Cerebellar cortex (tissue), 1 donor: ENCODE results near the gene USP10.

Experiments
- DNase-seq: peaks from one replicate; pipeline ENCODE4 v3.0.0-alpha.2; 2015; ENCODE audit warnings: low spot score

USP10 gene

DNA sequence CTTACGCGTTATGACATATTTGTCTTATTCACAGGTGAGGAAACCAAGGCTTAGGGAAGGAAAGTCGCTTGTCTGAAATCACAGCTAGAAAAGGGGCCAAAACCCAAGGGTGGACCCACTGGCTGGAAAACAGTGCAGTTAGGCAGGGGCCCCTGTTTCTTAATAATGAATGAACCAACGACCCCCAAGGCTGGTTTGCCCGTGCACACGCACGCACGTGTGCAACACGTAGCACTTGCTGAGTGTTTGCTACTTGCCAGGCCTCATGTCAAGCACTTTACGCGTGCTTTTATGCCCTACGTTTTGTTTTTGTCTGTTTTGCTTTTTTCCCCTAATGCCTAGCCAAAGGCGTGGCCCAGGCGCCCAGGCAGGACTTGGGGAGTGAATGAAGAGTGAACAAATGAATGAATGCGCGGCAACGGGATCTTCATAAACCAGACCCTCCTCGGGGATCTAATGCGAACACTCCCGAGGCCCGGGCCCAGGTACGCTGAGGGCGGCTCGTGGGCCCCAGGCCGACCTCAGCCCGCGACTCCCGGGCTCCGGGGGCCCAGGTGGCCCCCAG, 571 bp upstream of the USP10 start:
- no peak for DNase-seq

DNA sequence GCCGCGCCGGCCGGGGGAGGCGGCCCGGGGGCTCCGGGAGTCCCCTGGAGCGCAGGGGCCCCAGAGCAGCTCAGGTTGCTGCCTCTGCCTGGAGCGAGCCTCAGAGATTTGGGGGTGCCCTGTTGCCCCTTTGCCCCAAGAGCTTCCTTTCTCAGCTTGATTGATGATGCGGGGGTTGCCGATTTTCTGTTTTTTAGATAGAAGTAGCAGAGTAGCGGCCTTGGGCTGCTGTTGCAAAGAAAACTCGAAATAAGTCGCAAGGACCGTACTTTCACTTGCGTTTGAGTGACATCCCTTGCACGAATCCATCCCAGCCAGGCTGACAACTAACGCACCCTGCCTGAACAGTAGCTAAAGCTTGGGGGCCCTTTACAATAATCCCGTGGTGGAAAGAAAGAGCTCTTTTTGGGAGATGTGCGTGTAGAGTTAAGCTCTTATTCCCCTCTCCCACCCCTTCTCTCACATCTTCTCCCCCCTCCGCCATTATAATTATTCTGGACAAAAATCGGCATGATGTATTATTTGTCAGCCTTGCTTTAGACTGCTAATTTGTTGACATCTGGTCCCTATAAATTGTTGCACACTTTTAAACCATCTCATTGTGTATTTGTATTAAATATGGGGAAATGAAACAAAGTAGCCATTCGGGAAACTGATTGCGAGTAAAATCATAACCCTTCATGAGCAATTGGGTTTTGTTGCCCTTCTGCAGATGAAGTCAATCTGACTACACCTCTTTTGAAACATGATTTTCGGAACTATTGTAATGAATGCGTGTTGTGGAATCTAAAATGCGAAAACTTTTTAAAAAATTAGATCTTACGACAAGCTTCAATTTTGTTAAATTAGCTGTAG, 873 bp downstream of the USP10 start:
- peak; percentile 42 for DNase-seq

DNA sequence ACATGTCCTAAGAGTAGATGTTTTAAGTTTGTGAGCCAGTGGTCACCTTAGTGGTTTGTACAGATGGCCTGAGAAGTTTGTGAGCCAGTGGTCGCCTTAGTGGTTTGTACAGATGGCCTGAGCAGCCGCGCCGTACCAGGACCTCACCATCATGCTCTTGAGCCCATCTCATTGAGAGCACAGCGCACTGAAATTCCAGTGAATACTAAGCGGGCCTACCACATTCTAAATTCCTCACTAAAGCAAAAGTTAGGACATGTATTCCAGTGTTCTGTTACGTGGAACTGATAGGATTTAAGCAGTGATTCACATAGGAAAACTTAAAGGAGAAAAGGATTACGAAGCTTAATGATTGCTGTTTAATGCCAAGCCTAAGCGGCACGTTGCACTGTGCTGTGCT, 3.9 kb downstream of the USP10 start:
- no peak for DNase-seq

DNA sequence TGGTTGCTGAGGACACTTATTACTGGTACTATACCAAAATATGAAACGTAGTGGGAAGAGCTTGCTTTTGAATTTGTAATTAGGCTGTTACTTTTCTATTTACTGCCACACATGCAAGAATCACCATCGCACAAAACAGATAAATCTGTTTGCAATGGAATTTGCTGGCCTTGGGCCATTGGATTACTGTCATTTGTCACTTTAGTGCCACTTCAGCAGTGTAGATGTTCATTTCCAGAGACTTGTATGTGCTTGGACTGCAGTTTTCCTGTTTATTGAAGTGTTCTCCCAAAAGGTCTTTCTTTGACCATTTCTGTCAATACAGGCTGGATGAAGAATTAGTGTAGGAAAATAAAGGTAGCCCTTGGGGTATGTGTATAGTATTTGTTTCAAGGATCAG, 4.5 kb downstream of the USP10 start:
- no peak for DNase-seq

DNA sequence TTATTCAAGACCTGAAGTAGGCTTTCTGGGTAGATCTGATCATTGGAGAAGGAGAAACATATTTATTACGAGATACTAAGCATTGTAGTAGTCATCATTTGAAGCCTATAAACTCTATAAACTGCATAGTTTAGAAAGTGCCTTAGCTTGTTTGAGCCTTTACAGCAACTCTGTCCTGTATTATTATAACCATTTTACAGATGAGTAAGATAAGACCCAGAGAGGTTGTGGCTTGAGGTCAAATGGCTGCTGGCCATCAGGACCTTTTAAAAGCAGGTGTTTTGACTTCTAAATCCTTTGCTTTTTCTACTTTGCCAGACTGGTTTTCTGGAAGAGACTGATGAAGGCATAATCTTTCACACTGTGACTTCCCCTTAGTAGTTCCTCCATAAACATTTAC, 7.1 kb downstream of the USP10 start:
- DNase-seq, result no peak

DNA sequence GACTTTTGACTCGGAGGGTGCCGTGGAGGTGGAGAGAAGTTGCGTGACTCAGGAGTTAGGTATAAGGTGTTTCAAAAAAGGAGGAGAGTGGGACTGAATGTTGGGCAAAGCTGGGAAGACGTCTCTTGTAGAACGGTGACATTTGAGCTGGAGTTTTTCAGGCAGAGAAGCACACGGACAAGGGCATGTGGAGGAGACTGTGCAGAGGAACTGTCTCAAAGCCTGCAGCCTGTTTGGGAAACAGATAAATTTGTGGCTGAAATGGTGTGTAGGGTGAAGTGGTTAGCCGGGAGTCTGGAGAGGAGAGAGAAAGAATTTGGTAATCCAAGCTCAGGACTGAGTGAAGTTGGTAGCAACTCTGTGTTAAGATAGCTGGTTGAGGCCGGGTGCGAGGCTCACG, 9.8 kb downstream of the USP10 start:
- no peak for DNase-seq

DNA sequence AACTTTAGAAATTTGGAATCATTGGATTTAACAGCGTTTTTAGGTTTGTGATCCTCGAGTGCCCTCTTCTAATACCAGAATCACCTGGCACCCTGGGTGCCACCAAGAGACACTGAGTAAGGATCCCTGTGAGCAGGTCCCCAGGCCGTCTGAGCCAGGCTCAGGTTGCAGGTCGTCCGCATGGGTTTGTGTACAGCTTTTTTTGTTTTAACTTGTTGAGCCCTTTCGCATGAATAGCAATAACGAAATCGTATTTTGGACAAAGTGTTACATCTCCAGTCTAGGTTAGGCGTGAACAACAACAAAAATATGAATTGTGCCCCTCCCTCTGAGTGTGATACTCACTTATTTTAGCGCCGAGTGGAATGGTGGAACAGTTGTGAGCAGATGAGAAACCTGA, 10.9 kb downstream of the USP10 start:
- no peak for DNase-seq

DNA sequence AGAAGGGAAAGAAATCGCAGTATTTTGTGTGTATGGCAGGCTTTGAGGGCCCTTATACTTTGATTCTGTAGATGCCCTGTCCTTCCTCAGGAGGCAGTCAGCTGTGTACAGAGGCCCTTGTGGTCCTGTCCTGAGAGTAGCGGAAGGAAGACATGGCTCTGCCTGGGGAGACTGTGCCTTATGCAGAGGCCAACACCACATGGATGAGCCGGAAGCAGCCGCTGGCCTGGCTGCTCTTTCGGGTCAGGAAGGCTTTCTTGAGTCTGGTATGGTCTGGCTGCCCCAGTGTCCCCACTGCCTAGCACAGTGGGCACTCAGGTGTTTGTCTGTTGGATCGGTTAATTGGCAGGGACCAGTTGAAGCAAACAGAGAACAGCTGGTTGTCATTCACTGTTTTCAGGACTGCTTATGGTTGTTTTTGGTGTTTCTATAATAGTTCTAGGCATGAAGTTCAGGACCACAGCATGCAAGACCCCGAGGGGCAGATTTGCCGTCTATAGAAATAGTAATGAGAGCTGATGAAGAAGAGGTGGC, 12.4 kb downstream of the USP10 start:
- DNase-seq, result no peak

DNA sequence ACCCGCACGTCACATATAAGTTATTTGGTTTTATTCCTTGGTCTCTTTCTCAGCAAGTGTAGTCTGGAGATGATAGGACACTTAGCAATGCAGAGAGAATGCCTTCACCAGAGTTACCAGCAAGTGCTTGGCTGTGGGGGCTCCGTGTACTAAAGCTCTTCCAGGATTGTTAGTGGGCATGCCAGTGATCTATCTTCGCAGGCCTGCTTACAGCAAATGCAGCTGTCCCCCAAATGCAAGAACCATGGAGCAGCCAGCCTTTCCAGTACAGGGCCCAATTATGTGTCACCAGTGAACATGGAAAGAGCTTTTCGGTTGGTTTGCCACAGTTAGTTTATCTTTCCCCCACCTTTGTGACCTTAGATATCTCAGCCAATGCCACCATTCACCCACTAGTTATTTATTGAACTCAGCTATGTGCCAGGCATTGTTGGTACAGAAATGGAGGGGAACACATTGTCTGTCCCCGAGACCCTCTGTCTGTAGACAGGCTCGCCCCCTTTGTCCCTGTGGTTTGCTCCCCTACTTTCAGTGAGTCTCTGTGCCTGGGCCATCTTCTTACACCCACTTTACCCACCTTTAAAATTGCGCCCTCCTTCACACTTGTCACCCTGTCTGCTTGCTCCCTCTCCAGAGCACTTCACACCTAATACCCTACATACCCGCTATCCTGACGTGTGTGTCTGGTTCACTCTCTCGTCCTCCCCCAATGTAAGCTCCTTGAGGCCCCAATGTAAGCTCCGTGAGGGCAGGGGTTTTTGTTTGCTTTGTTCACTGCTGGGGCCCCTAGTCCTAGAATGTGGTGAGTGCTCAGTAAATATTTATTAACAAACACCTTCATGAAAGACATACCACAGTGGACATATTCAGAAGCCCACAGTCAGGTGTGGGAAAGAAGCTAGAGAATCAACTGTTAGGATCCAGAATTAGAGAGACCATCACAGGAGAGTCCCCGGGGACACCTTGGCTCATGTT, 13.3 kb downstream of the USP10 start:
- no peak for DNase-seq

DNA sequence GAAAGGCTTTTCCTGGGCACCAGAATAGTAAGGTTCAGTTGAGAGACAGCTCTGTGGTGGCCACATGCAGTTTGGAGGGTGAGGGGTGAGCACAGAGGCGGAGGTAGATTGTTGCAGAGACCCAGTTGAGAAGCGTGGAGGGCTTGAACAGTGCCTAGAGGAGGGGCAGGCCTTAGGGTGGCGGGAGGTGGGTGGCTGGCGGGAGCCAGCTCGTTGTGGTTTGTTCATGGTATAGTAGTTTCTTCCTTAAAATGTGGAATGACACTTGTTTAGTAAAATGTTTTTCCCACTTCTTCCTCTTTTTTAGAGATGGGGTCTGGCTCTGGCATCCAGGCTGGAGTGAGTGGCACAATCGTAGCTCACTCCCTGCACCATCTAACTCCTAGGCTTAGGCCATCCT, 14.2 kb downstream of the USP10 start:
- no peak for DNase-seq

DNA sequence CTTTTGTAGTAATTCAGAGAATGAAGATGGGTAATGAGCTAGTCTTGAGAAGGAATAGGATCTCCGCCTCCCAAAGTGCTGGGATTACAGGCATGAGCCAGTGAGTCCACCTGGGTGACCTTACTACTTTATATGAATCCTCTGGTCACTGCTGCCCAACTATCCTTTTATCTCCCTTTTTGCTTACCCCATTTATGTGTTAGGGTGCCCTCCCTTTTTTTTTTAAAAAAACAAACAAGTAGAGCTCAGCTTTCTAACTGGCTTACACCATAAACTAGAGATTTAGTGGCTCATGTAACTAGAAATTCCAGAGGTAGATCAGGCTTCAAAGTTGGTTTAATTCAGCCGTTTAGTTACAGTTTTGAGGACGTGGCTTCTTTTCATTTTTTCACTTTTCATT, 15.6 kb downstream of the USP10 start:
- DNase-seq, result no peak

DNA sequence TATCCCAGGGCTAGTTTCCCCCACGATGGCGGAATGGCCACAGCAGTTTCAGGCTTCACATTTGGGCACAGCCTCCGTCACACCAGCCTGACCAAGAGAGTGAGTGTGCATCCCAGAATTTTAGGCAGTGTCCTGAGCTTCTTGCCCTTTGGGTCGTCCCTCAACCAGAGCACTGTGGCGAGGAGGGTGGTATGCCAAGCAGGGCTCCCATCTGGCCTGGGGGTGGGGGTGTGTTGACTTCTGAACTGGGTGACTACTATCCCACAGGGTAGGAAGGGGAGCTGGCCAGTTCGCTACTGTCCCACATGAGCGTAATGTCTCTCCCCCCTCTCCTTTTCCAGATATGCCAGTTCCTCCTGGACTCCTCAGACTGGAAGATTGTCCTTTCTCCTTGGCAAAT, 16.1 kb downstream of the USP10 start:
- no peak for DNase-seq

DNA sequence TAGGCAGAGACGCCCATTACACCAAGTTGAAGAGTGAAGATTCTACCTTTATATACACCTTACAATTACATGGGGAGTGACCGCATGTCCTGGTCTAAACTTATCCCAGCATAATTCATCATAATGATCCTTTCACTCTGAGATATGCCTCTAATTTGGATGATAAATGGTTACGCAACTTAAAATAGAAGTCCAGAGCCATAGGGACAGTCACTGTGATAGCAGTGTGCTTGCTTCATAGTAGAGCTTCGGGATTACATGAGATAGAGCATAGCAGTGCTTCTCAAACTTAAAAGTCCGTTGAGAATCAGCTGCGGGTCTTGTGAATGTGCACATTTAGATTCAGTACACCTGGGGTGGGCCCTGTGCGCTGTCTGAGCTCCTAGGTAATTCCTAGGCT, 16.9 kb downstream of the USP10 start:
- DNase-seq, result no peak

DNA sequence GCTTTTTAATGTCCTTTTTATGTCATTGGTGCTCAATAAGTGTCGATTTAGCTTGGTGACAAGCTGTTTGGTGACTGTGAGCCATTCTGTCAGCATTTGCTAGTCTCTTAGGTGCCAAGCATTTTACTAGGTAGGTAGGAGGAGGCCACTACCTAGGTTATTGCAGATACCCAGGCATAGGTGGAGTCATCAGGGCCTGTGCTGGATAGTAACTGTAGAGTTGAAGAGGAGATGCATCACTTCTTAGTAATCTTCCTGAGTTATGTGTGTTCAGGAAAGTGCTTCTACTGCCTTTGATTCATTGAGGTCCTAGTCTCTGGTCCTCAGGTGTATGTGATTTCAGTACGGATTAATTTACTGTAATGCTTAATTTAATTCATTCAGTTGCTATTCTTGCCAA, 17.7 kb downstream of the USP10 start:
- no peak for DNase-seq

DNA sequence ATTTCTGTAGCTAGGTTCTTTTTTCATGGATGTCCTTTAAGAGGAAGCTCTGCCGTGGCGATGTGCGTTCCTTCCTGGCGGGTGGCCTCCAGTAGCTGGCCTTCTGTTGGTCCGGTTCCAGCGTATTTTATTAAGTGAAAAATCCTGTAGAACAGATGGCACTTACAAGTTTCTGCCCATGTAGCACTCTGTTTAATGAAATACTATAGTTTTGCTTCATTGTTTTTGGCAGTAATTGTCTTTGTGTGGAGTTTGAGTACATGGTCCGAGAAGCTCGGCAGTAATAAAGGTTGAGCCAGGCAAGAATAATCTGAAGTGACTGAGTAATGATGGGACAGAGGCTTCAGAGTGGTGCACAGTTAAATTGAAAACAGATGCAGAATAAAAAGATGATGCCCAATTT, 20.4 kb downstream of the USP10 start:
- no peak for DNase-seq

DNA sequence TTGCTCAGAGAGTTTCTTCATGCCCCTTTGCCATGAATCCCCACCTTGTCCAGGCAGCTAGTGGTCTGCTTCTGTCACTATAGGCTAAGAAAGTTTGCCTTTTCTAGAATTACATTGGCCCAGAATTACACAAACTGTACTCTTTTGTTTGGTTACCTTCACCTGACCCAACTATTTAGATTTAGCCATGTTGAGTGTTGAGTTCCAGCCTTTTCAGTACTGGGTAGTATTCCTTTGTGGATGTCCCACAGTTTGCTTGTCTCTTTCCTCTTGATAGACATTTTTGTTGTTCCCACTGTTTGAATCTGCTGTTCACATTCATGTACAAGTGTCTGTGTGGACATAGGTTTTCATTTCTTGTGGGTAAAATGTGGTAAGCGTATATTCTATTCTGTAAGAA, 22.3 kb downstream of the USP10 start:
- no peak for DNase-seq

DNA sequence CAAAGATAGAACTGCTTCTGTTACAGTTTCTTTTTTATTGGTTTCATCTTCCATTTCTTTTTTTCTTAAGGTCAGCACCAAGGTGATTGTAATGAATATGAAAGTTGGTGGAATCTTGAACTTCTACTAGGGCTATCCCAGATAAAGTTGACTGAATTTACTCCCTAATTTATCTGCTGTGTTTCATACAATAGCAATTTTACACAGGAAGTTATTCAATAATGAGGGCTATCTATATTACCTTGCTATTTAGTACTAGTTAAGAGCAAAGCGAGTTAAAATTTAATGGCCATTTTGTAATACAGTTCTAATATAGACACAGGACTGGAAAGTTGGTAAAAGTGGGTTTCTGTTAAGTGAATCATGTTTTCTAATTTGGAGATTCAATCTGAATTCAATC, 24.1 kb downstream of the USP10 start:
- no peak for DNase-seq

DNA sequence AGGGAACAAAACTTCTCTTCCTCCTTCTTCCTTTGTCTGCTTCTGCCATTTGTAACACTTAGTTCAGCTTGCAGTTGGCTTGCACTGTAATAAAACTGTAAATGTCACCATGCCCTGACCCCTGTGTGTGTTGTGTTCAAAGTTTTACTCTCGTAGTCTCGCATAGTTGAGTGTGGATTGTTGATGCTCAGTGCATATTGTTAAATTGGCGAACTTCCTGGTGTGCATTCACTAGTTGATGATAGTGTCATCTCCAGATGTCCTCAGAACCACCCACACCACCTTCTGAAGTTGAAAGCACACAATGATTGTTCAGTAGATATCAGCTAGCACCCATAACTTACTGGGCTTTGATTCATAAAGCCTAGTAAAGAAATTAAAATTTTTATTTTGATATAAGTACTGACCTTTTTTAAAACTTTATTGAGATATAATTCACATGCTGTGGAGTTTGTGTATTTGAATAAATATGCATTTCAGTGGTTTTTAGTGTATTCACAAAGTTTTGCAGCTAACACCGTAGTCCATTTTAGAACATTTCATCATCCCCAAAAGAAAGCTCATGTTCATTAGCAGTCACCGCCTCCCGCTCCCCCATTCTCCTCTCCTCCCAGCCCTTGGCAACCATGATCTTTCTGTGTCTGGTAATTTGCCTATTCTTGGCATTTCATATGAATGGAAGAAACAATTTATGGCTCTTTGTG, 25.0 kb downstream of the USP10 start:
- no peak for DNase-seq

DNA sequence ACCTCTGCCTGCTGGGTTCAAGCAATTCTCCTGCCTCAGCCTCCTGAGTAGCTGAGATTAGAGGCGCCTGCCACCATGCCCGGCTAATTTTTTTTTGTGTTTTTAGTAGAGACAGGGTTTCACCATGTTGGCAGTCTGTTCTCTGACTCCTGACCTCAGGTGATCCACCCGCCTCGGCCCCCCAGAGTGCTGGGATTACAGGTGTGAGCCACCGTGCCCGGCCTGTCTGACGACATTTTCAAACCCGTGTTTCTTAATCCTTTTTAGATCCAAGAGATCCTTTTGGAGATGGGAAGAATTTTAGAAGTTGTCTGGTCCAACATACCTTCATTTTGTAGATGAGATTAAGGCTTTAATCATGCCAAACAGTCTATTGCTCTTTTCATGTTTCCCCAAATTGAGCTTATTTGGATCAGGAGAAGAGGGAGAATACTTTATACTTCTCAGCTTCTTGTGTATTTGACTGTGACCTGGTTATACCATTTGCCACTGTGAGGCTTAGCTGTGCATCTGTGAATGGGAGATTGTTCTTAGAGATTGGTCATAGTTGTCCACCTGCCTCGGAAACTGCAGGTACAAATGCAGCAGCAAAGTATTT, 25.8 kb downstream of the USP10 start:
- no peak for DNase-seq

DNA sequence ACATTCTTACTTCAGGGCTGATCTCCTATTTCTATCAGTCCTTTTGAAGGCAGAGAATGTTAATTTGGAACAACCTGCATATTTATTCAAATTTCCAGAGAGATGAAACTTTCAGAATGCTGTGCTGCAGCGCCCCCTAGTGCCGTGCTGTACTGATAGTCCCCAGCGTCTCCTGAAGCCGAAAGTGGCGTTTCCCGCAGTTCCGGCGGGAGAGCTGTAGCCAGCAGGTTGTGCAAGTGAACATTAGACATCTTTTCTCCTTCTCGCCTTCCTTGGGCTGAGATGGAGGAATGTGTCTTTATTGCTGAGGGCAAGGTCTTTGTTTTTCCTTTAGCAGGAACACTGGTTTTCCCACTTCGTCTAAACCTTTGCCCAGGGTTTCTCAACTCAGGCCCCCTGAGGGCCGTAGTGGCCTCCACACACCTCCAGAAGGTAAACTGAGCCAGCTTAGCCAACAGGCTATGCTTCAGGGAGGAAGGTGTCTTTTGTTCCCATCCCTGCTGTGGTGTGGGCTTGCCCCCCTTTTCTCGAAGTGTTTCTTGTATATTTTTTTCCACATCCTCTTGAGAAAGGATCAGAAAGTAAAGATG, 26.4 kb downstream of the USP10 start:
- peak; percentile 90 for DNase-seq
